Subcutaneous adipose tissue (tissue), 4 donors: Measurements from ENCODE around the gene OBSCN. TPM values are rescaled to one million over a fixed set of nuclear protein-coding genes. Genes with fewer than 3 reads are reported as not detected.

Source experiments
- CTCF ChIP-seq: fragments of 450-650 bp; IDR thresholded peaks from one replicate; pipeline ENCODE4 v1.5.1; 2016; ENCODE audit warnings: low read depth, mild to moderate bottlenecking, control low read depth, antibody characterized with exemption, moderate library complexity
- total RNA-seq, 4 donors: library from RNA; depleted of rRNA; stranded (reverse); fragments of >200 nt; gene quantifications; one replicate each; pipeline ENCODE4 v1.1.0, GENCODE V29; 2016

OBSCN gene
- total RNA-seq, 4 donors from 2014 or later = 4.1 to 4.9 (median 4.7) TPM

- no peak for TF ChIP-seq CTCF
These were observed 72.5 kb downstream of the OBSCN start for GRCh38 chr1:228280106-228280901.

- TF ChIP-seq CTCF = no peak
These were observed 73.2 kb downstream of the OBSCN start for GRCh38 chr1:228280961-228281591.

GRCh38 chr1:228281631-228282328, 73.9 kb downstream of the OBSCN start:
- no peak for TF ChIP-seq CTCF

- no peak for TF ChIP-seq CTCF
These were observed 74.6 kb downstream of the OBSCN start for GRCh38 chr1:228282329-228283042.

- no peak for TF ChIP-seq CTCF
These were observed 75.2 kb downstream of the OBSCN start for GRCh38 chr1:228283043-228283371.

- TF ChIP-seq CTCF = no peak
These were observed 75.8 kb downstream of the OBSCN start for GRCh38 chr1:228283476-228284147.
